Left kidney (tissue), 2 donors: ENCODE results near the gene LYSMD2. TPM values are rescaled to one million over a fixed set of nuclear protein-coding genes. Genes with fewer than 3 reads are reported as not detected.

Source experiments
- DNase-seq: peaks from one replicate; pipeline ENCODE4 v3.0.0-alpha.2; 2013
- polyA plus RNA-seq: library from polyadenylated mRNA; unstranded; fragments of 120-200 nt; gene quantifications from one replicate; pipeline ENCODE4 v1.2.1, GENCODE V29; 2013; ENCODE audit not compliant: insufficient read length

LYSMD2 gene
- polyA plus RNA-seq, 1 donor, result 3.5 TPM

- DNase-seq, result no peak
Measured at GRCh38 chr15:51720201-51720995, 17.1 kb downstream of the LYSMD2 start.

GRCh38 chr15:51718746-51719145, 18.7 kb downstream of the LYSMD2 start:
- no peak for DNase-seq

- no peak for DNase-seq
Measured at GRCh38 chr15:51718219-51718618, 19.2 kb downstream of the LYSMD2 start.

- no peak for DNase-seq
Measured at GRCh38 chr15:51714911-51715310, 22.5 kb downstream of the LYSMD2 start.

- DNase-seq, result no peak
Measured at GRCh38 chr15:51714162-51714561, 23.3 kb downstream of the LYSMD2 start.

- no peak for DNase-seq
Measured at GRCh38 chr15:51709031-51709430, 28.4 kb downstream of the LYSMD2 start.

- DNase-seq, result no peak
Measured at GRCh38 chr15:51708013-51708412, 29.4 kb downstream of the LYSMD2 start.

- DNase-seq, result no peak
Measured at GRCh38 chr15:51706926-51707608, 30.4 kb downstream of the LYSMD2 start.

GRCh38 chr15:51706291-51706690, 31.2 kb downstream of the LYSMD2 start:
- DNase-seq, result no peak

- no peak for DNase-seq
Measured at GRCh38 chr15:51702710-51703109, 34.7 kb downstream of the LYSMD2 start.

- DNase-seq, result no peak
Measured at GRCh38 chr15:51699373-51699772, 38.1 kb downstream of the LYSMD2 start.

- no peak for DNase-seq
Measured at GRCh38 chr15:51697163-51697562, 40.3 kb downstream of the LYSMD2 start.

- no peak for DNase-seq
Measured at GRCh38 chr15:51696566-51696965, 40.9 kb downstream of the LYSMD2 start.

- no peak for DNase-seq
Measured at GRCh38 chr15:51692154-51692553, 45.3 kb downstream of the LYSMD2 start.

- DNase-seq, result no peak
Measured at GRCh38 chr15:51688863-51689262, 48.6 kb downstream of the LYSMD2 start.

GRCh38 chr15:51687565-51687964, 49.9 kb downstream of the LYSMD2 start:
- DNase-seq, result no peak

GRCh38 chr15:51681303-51681963, 56.0 kb downstream of the LYSMD2 start, which contains the start of gene SCG3:
TSS of gene SCG3 (plus strand) at chr15:51681503. CDS start at chr15:51681756, 253 bp downstream.
- DNase-seq, result peak; percentile 87

GRCh38 chr15:51680321-51680720, 57.1 kb downstream of the LYSMD2 start:
- no peak for DNase-seq

- DNase-seq, result no peak
Measured at GRCh38 chr15:51678096-51678495, 59.4 kb downstream of the LYSMD2 start.

- no peak for DNase-seq
Measured at GRCh38 chr15:51677452-51677851, 60.0 kb downstream of the LYSMD2 start.

- DNase-seq, result no peak
Measured at GRCh38 chr15:51677021-51677420, 60.4 kb downstream of the LYSMD2 start.

GRCh38 chr15:51675234-51675633, 62.2 kb downstream of the LYSMD2 start:
- DNase-seq, result no peak
